ENCODE data around the gene ENPEP. TPM values are rescaled to one million over a fixed set of nuclear protein-coding genes. Genes with fewer than 3 reads are reported as not detected.

ENPEP gene
- total RNA-seq, 1 donor from 2014 or later = 8.2 TPM

- TF ChIP-seq CTCF (IDR thresholded peaks at IDR 0.05) = no peak
- H3K4me3 ChIP-seq = no peak overlapping the region
- H3K36me3 ChIP-seq = no peaks in the 10 kb centered on the region
- ATAC-seq (peak in 1 of 2 donors; percentile 54), DNase-seq (no peak)
- H3K27me3 ChIP-seq (ENCODE audit: low read depth) = no peaks in the 10 kb centered on the region
- no peak overlapping the region for H3K27ac ChIP-seq
- intact Hi-C loops (cut with DNase I) = no loop called here
- no peaks in the 10 kb centered on the region for H3K9me3 ChIP-seq
- H3K4me1 ChIP-seq = no peaks in the 10 kb centered on the region
These were observed 11.9 kb downstream of the ENPEP start for GRCh38 chr4:110487873-110488272.

GRCh38 chr4:110489901-110490508 lies 14.1 kb downstream of the ENPEP start:
- ATAC-seq = no peak
- Histone ChIP-seq H3K4me3 (no peak overlapping the region), H3K36me3 (no peaks in the 10 kb centered on the region), H3K27ac (no peak overlapping the region), H3K4me1 (no peaks in the 10 kb centered on the region), H3K27me3 (ENCODE audit: low read depth) (no peaks in the 10 kb centered on the region), H3K9me3 (no peaks in the 10 kb centered on the region)
- intact Hi-C loops (cut with DNase I) = no loop called here
- DNase-seq = no peak
- no peak for TF ChIP-seq CTCF (IDR thresholded peaks at IDR 0.05)

GRCh38 chr4:110492522-110492921 lies 16.6 kb downstream of the ENPEP start:
- H3K36me3 ChIP-seq = no peaks in the 10 kb centered on the region
- TF ChIP-seq CTCF (IDR thresholded peaks at IDR 0.05) = no peak
- ATAC-seq = no peak
- no peak for DNase-seq
- H3K4me3 ChIP-seq = no peak overlapping the region
- intact Hi-C loops (cut with DNase I) = no loop called here
- H3K27ac ChIP-seq = no peak overlapping the region
- no peaks in the 10 kb centered on the region for H3K9me3 ChIP-seq
- no peaks in the 10 kb centered on the region for H3K4me1 ChIP-seq
- H3K27me3 ChIP-seq (ENCODE audit: low read depth) = no peaks in the 10 kb centered on the region

GRCh38 chr4:110493520-110493919 lies 17.6 kb downstream of the ENPEP start:
- Histone ChIP-seq H3K4me1 (no peaks in the 10 kb centered on the region), H3K27me3 (ENCODE audit: low read depth) (no peaks in the 10 kb centered on the region), H3K27ac (no peak overlapping the region), H3K4me3 (no peak overlapping the region), H3K36me3 (no peaks in the 10 kb centered on the region), H3K9me3 (no peaks in the 10 kb centered on the region)
- intact Hi-C loops (cut with DNase I) = no loop called here
- TF ChIP-seq CTCF (IDR thresholded peaks at IDR 0.05) = no peak
- no peak for ATAC-seq
- no peak for DNase-seq

GRCh38 chr4:110498420-110498819 lies 22.5 kb downstream of the ENPEP start:
- no peaks in the 10 kb centered on the region for H3K4me1 ChIP-seq
- no peak for TF ChIP-seq CTCF (IDR thresholded peaks at IDR 0.05)
- intact Hi-C loops (cut with DNase I) = no loop called here
- ATAC-seq = no peak
- H3K27ac ChIP-seq = no peak overlapping the region
- no peak for DNase-seq
- H3K4me3 ChIP-seq = no peak overlapping the region
- H3K27me3 ChIP-seq (ENCODE audit: low read depth) = no peaks in the 10 kb centered on the region
- H3K36me3 ChIP-seq = no peaks in the 10 kb centered on the region
- H3K9me3 ChIP-seq = no peaks in the 10 kb centered on the region

Measured in lower lobe of right lung (tissue), 2 donors.